Fibroblast of lung (primary cell): Measurements from ENCODE around the gene MID1.

Source experiments
- CTCF ChIP-seq, 2 donors: IDR thresholded peaks in 1 of 2; conservative IDR thresholded peaks in 1 of 2; 1 replicate in 1 of 2; 2 replicates in 1 of 2; pipeline ENCODE4 v1.5.1; 2011 to 2012; ENCODE audit warnings: low read length in 2 of 2, control low read depth in 1 of 2, inconsistent platforms in 1 of 2, low read depth in 1 of 2, mild to moderate bottlenecking in 1 of 2
- EZH2 ChIP-seq: IDR thresholded peaks from 2 replicates; pipeline ENCODE4 v1.5.1; 2012; ENCODE audit warnings: low read length, control low read depth, mild to moderate bottlenecking; ENCODE audit errors: missing control alignments

GRCh38 chrX:10414862-10415261, 205.5 kb downstream of the MID1 start:
- no peak for TF ChIP-seq CTCF (conservative IDR thresholded peaks at IDR 0.05 in 1 of 2, IDR thresholded peaks at IDR 0.05 in 1 of 2; ENCODE audit: low read depth in 1 of 2, low read length in 2 of 2)
- TF ChIP-seq EZH2: no peak
